ENCODE measurements around the gene SLC22A14.
A peak's percentile ranks its signal among the peaks of the same experiment; 100 is the strongest.

Gene SLC22A14

GRCh38 chr3:38312356-38312755 is 30.3 kb downstream of the SLC22A14 start:
- Histone ChIP-seq H3K4me3 (replicated peaks; ENCODE audit: insufficient read depth, low read length) (no peak overlapping the region), H3K27ac (replicated peaks) (no peak overlapping the region), H3K27me3 (ENCODE audit: insufficient read depth, poor library complexity, severe bottlenecking) (no peaks in the 10 kb centered on the region)
- DNase-seq (ENCODE audit: low read depth in 1 of 2, low spot score in 1 of 2), result no peak
- TF ChIP-seq CTCF (IDR thresholded peaks at IDR 0.05; ENCODE audit: insufficient read depth, low read length), result no peak
- no peak for TF ChIP-seq SPI1 (IDR thresholded peaks at IDR 0.05; ENCODE audit: borderline replicate concordance, low read depth)
- TF ChIP-seq REST (IDR thresholded peaks at IDR 0.05; ENCODE audit: insufficient replicate concordance, low read depth), result no peak
- TF ChIP-seq GABPA (IDR thresholded peaks at IDR 0.05; ENCODE audit: low read depth), result no peak
- TF ChIP-seq POLR2AphosphoS5 (IDR thresholded peaks at IDR 0.05; ENCODE audit: low read depth), result no peak

GRCh38 chr3:38313263-38313662 is 31.2 kb downstream of the SLC22A14 start:
- TF ChIP-seq REST (IDR thresholded peaks at IDR 0.05; ENCODE audit: insufficient replicate concordance, low read depth) (no peak), SPI1 (IDR thresholded peaks at IDR 0.05; ENCODE audit: borderline replicate concordance, low read depth) (no peak), CTCF (IDR thresholded peaks at IDR 0.05; ENCODE audit: insufficient read depth, low read length) (no peak), POLR2AphosphoS5 (IDR thresholded peaks at IDR 0.05; ENCODE audit: low read depth) (no peak)
- no peak for DNase-seq (ENCODE audit: low read depth in 1 of 2, low spot score in 1 of 2)
- Histone ChIP-seq H3K27ac (replicated peaks) (no peak overlapping the region), H3K27me3 (ENCODE audit: insufficient read depth, poor library complexity, severe bottlenecking) (no peaks in the 10 kb centered on the region), H3K4me3 (replicated peaks; ENCODE audit: insufficient read depth, low read length) (no peak overlapping the region)

GRCh38 chr3:38313695-38314094 is 31.6 kb downstream of the SLC22A14 start:
- TF ChIP-seq REST (IDR thresholded peaks at IDR 0.05; ENCODE audit: insufficient replicate concordance, low read depth), result no peak
- TF ChIP-seq SPI1 (IDR thresholded peaks at IDR 0.05; ENCODE audit: borderline replicate concordance, low read depth), result peak; percentile 83; the same call in 1 of the 2 replicates
- Histone ChIP-seq H3K27me3 (ENCODE audit: insufficient read depth, poor library complexity, severe bottlenecking) (no peaks in the 10 kb centered on the region), H3K4me3 (replicated peaks; ENCODE audit: insufficient read depth, low read length) (no peak overlapping the region), H3K27ac (replicated peaks) (no peak overlapping the region)
- DNase-seq (ENCODE audit: low read depth in 1 of 2, low spot score in 1 of 2), result peak; percentile 24 to 63
